ENCODE results near the gene SPRR2F.
"Not testable (repeated sequence)": the region's sequence is repeated elsewhere in the genome, so short reads cannot be mapped to it uniquely, and the experiment has no call there.

Gene SPRR2F, protein sequence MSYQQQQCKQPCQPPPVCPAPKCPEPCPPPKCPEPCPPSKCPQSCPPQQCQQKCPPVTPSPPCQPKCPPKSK

GRCh38 chr1:153113416-153113815 is at the start of gene SPRR2F:
SPRR2F (minus strand) TSS chr1:153113516; CDS start chr1:153112733, 783 bp downstream.
- no peak for DNase-seq

DNA sequence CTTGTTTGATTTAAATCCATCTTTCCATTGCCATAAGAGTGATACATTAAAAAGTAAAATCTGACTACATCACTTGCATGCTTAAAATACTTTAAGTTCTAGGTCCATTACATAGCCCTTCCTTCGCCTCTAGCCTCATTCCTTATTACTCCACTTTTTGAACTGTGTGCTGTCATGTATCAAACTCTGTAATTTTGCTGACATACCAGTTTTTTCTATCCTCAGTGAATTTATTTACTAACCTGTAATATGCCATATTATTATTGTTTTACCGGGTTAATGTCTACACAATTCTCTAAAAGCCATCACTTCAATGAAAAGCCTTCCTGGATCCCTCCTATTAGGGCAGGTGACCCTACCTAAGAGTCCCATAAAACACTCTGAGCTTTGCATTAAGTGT is 42.2 kb upstream of the SPRR2F start:
- no peak for DNase-seq

- no peak for DNase-seq
Measured at GRCh38 chr1:153152481-153152880, 39.2 kb upstream of the SPRR2F start.

- DNase-seq: no peak
Measured at GRCh38 chr1:153150846-153151245, 37.5 kb upstream of the SPRR2F start, which contains the start of gene SPRR2G. SPRR2G (minus strand) TSS chr1:153150890; CDS start chr1:153150110, 780 bp downstream.

- DNase-seq: no peak
Measured at GRCh38 chr1:153141377-153141776, 28.1 kb upstream of the SPRR2F start.

DNA sequence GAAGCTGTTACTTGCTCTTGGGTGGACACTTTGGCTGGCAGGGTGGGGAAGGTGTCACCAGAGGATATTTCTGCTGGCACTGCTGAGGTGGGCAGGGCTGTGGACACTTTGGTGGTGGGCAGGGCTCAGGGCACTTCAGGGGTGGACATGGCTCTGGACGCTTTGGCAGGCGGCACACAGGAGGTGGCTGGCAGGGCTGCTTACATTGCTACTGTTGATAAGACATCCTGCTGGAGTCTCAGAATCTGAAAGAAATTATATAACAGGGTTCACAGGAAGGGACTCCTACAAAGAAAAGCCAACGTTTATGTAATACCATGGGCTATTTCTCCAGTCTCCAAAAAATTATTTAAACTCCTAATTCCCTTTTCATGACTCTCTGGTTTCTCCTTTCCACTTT is 27.2 kb upstream of the SPRR2F start:
- no peak for DNase-seq

DNA sequence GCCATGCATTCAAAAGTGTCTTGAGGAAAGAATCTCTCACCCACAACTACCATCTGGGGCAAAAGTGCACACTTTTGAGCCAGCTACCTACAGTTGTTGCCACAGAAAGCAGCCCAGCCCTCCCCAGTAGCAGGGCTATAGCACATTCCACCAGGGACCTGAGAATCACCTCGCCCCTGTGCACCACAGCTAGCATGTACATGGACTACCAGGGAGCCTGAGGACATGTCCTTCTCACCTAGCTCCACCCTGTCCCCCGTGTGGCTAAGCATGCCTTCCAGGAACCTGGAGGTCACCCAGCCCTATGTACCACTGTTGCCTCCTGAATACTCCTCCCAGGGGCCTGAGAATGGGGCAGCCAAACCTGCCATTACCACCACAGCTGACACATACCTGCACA is 20.4 kb upstream of the SPRR2F start:
- DNase-seq: no peak

DNA sequence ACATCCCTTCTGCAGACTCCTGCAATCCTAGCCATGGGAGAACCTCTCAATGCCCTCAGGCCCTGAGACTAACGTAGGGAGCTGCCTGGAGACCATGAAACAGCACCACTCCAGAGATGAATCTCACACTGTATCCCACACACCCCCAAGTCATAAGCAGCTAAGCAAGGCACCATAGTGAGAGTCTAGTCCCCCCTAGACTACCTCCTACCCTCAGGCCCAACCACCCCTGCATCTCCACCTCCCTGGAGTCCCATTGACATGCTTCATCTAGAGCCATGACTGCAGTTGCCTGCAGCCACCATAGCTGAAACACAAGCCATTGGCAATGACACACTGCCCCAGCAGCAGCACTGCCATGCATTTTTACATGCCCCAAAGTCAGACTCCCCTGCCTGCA is 20.0 kb upstream of the SPRR2F start:
- no peak for DNase-seq

GRCh38 chr1:153128688-153129087 is 15.4 kb upstream of the SPRR2F start:
- not testable (repeated sequence) for DNase-seq

DNA sequence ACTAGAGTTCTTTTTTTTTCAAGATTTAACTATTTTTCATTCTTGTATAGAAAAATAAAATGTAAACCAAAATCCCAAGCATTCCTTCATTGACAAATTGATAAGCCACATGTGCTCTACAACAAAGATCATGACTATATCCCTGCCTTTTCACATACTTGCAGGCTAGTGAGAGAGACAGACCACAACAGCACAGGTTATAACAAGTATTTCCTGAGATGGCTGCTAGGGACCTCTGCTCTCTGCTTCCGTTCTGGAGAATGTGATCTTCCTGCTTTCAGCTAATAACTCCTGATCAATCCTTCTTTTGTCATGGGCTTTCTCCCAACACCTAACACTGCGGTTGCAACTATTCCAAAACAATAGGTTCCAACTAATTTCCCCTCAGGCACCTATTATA is 14.0 kb upstream of the SPRR2F start:
- DNase-seq: no peak

- no peak for DNase-seq
Measured at GRCh38 chr1:153125536-153125935, 12.2 kb upstream of the SPRR2F start.

GRCh38 chr1:153123793-153124192 is 10.5 kb upstream of the SPRR2F start:
- DNase-seq: not testable (repeated sequence)

DNA sequence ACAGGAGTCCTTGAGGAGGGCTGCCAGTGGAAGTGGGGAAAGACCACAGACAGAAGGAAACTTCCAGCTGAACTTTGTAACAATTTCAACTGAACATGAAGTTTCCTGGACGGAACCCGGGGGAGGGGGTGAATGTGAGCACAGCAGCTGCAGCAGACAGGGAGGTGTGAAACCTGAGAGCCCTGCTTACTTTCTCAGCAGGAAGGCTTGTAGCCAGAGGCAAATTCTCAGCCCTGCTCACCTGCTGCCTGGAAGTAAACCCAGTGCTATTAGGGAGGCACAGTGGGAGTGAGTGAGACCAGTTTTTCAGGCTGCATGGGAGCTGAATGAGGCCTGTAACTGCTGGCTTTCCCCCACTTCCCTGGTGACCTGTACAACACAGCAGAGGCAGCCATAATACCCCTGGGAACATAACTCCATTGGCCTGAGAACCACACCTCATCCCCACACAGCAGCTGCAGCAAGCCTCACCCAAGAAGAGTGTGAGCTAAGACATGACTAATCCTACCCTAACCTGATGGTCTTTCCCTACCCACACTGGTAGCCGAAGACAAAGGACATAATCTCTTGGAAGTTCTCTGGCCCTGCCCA is 9.6 kb upstream of the SPRR2F start:
- DNase-seq: peak; percentile 79

DNA sequence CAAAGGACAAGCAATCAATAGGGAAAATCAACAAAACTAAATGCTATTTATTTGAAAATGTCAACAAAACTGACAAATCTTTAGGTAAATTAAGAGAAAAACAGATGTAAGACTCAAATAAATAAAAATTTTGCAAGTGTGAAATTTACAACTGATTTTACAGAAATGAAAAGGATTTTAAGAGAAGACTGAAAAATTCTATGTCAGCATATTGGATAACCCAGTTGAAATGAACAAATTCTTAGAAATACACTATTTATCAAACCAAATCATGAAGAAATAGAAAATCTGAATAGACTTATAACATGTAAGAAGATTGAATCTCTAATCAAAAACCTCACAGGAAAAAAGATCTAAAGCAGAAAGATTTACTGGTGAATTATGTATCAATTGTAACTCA is 7.6 kb upstream of the SPRR2F start:
- no peak for DNase-seq

GRCh38 chr1:153119491-153119971 is 6.2 kb upstream of the SPRR2F start:
- DNase-seq: no peak

GRCh38 chr1:153115264-153115663 is 1.9 kb upstream of the SPRR2F start:
- DNase-seq: not testable (repeated sequence)

DNA sequence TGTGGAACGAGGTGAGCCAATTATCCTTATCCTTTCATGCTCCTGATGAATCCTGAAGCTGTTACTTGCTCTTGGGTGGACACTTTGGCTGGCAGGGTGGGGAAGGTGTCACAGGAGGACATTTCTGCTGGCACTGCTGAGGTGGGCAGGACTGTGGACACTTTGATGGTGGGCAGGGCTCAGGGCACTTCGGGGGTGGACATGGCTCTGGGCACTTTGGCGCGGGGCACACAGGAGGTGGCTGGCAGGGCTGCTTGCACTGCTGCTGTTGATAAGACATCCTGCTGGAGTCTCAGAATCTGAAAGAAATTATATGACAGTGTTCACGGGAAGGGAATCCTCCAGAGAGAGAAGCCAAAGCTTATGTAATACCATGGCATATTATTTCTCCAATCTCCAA is 862 bp downstream of the SPRR2F start:
- DNase-seq: not testable (repeated sequence)

DNA sequence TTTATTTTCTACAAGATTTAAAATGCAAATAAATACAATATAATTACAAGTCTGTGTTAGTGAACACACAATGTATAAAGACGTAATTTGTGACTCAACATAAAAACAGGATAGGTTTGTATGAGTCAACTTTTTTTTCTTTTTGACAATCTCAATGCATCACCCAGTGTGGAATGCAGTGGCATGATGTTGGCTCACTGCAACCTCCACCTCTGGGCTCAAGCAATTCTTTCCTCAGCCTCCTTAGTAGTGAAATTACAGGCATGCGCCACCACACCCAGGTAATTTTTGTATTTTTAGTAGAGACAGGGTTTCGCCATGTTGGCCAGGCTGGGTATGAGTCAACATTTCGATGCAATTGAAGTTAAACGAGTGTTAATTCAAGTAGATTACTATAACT is 13.1 kb downstream of the SPRR2F start:
- DNase-seq: no peak

GRCh38 chr1:153099461-153100045 is 13.8 kb downstream of the SPRR2F start:
- no peak for DNase-seq

DNA sequence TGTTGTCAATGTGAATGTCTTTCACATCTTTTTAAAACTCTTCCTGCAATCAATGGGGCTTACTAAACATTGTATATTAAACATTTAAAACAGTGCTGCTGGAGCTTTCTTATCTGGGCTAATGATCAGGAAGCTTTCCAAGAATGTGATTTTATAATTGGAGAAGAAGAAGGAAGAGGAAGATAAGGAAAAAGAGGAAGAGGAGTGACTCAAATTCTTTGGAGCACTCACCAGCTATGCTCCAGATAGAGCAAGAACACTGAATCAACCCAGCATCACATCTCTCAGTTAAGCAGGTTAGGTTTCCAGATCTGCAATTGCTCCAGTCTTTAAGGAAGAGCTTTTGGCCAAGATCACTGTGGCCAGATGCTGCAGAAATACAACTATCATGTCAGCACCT is 17.6 kb downstream of the SPRR2F start:
- no peak for DNase-seq

- DNase-seq: no peak
Measured at GRCh38 chr1:153094426-153094825, 18.9 kb downstream of the SPRR2F start, which contains the start of gene SPRR2E. SPRR2E (minus strand) TSS chr1:153094526; CDS start chr1:153093751, 775 bp downstream.

- no peak for DNase-seq
Measured at GRCh38 chr1:153087652-153088051, 25.7 kb downstream of the SPRR2F start.

DNA sequence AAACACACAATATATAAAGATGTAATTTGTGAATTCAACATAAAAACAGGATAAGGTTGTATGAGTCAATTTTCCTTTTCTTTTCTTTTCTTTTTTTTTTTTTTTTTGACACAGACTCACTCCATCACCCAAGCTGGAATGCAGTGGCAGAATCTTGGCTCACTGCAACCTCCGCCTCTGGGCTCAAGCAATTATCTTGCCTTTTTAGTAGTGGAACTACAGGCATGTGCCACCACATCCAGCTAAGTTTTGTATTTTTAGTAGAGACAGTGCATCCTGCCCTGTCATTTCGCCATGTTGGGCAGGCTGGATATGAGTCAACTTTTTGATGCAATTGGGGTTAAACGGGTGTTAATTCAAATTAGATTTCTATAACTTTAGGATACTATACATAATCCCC is 31.6 kb downstream of the SPRR2F start:
- DNase-seq: no peak

All from NCI-H510A treated with DMSO at 0.1 percent for 48 hours (cell line).